Measurements from ENCODE around the gene SSTR5. TPM values are rescaled to one million over a fixed set of nuclear protein-coding genes. Genes with fewer than 3 reads are reported as not detected.

SSTR5 gene
- total RNA-seq, 4 donors from 2014 or later = 1.5 TPM; not detected in 3

DNA sequence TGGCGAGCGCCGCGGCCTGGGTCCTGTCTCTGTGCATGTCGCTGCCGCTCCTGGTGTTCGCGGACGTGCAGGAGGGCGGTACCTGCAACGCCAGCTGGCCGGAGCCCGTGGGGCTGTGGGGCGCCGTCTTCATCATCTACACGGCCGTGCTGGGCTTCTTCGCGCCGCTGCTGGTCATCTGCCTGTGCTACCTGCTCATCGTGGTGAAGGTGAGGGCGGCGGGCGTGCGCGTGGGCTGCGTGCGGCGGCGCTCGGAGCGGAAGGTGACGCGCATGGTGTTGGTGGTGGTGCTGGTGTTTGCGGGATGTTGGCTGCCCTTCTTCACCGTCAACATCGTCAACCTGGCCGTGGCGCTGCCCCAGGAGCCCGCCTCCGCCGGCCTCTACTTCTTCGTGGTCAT, 6.8 kb downstream of the SSTR5 start:
- Histone ChIP-seq H3K27ac (no peak overlapping the region), H3K27me3 (peaks cover 97% of the 10 kb centered on the region), H3K9me3 (peaks cover 1% of the 10 kb centered on the region), H3K4me1 (peaks cover 24% of the 10 kb centered on the region), H3K36me3 (no peaks in the 10 kb centered on the region), H3K4me3 (no peak overlapping the region)
- DNase-seq (ENCODE audit: low spot score in 2 of 2) = no peak
- TF ChIP-seq POLR2AphosphoS5 (IDR thresholded peaks at IDR 0.05) = no peak
- no peak for TF ChIP-seq POLR2A (IDR thresholded peaks at IDR 0.05)
- TF ChIP-seq, protein P1, sequence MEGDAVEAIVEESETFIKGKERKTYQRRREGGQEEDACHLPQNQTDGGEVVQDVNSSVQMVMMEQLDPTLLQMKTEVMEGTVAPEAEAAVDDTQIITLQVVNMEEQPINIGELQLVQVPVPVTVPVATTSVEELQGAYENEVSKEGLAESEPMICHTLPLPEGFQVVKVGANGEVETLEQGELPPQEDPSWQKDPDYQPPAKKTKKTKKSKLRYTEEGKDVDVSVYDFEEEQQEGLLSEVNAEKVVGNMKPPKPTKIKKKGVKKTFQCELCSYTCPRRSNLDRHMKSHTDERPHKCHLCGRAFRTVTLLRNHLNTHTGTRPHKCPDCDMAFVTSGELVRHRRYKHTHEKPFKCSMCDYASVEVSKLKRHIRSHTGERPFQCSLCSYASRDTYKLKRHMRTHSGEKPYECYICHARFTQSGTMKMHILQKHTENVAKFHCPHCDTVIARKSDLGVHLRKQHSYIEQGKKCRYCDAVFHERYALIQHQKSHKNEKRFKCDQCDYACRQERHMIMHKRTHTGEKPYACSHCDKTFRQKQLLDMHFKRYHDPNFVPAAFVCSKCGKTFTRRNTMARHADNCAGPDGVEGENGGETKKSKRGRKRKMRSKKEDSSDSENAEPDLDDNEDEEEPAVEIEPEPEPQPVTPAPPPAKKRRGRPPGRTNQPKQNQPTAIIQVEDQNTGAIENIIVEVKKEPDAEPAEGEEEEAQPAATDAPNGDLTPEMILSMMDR (IDR thresholded peaks at IDR 0.05) = no peak
- no peak for TF ChIP-seq EP300 (IDR thresholded peaks at IDR 0.05)
- 95% methylated on average over 39 of the region's 43 CpGs for WGBS

DNA sequence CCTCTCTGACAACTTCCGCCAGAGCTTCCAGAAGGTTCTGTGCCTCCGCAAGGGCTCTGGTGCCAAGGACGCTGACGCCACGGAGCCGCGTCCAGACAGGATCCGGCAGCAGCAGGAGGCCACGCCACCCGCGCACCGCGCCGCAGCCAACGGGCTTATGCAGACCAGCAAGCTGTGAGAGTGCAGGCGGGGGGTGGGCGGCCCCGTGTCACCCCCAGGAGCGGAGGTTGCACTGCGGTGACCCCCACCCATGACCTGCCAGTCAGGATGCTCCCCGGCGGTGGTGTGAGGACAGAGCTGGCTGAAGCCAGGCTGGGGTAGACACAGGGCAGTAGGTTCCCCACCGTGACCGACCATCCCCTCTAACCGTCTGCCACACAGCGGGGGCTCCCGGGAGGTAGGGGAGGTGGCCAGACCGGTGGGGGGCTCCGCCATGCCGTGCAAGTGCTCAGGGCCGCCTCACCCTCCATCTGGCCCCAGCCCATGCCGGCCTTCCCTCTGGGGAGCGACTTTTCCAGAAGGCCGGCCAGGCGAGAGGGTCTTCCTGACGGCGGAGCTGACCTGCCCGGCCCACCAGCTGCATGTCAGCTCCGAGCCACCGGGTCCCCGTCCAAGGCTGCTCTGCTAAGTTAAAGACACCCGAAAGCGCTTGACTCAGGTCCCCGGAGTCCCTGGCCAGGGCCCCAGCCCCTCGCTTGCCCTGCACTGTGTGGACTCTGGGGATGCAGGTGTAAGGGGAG, 7.4 kb downstream of the SSTR5 start:
- WGBS = 87% methylated on average over 15 of the region's 45 CpGs
- DNase-seq (ENCODE audit: low spot score in 2 of 2) = no peak
- peaks cover 8% of the 10 kb centered on the region for H3K9me3 ChIP-seq
- no peaks in the 10 kb centered on the region for H3K36me3 ChIP-seq
- peaks cover 24% of the 10 kb centered on the region for H3K4me1 ChIP-seq
- peaks cover 97% of the 10 kb centered on the region for H3K27me3 ChIP-seq
- H3K4me3 ChIP-seq = no peak overlapping the region
- no peak overlapping the region for H3K27ac ChIP-seq
- TF ChIP-seq, protein P1 (IDR thresholded peaks at IDR 0.05) = no peak

DNA sequence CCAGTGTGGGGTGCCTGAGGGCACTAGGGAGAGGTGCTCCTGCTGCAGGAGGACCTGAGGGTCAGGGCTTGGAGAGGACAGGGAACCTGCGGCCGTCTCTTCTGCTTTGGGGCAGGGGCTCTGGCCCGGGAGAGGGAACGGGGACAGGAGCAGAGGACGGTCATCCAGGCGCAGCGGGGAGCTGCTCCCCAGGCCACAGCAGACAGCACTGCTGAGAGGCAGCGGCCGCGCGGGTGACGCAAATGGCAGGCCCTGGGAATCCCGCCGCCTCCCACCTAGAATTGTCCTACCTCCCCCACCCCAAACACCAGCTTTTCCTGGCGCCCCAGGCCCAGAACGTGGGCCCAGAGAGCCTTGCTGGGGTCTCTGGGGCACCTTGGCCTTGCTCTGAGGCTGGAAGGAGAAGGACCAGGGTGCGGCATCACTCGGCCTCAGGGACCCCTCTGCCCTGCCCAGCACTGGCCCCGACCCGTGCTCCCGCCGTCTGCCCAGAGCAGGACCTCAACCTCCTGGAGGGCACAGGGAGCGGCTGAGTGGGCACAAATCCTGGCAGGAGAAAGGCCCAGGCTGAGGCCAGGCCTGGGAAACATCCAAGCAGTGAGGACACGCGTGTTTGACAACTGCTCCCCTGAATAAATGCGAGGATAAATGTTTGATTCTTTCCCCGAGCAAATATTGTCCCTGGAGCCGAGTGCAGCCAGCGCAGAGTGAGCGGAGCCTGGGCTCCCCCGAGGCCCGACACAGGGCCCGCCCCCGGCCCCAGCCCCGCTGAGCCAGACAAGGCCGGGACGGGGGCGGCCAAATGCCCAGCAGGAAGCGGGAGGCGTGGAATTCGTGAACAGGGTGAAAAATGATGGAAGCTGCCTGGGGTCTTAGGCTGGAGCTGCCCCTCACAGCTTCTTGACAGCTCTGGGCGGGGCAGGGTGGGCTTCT, 8.5 kb downstream of the SSTR5 start:
- Histone ChIP-seq H3K9me3 (peaks cover 13% of the 10 kb centered on the region), H3K27ac (no peak overlapping the region), H3K36me3 (no peaks in the 10 kb centered on the region), H3K4me1 (peaks cover 24% of the 10 kb centered on the region), H3K4me3 (no peak overlapping the region), H3K27me3 (peaks cover 93% of the 10 kb centered on the region)
- 58% methylated on average over 21 of the region's 42 CpGs for WGBS
- no peak for DNase-seq (ENCODE audit: low spot score in 2 of 2)
- TF ChIP-seq POLR2AphosphoS5 (IDR thresholded peaks at IDR 0.05) (no peak), EP300 (IDR thresholded peaks at IDR 0.05) (no peak), POLR2A (IDR thresholded peaks at IDR 0.05) (no peak)
- TF ChIP-seq, protein P1 (IDR thresholded peaks at IDR 0.05) = no peak

DNA sequence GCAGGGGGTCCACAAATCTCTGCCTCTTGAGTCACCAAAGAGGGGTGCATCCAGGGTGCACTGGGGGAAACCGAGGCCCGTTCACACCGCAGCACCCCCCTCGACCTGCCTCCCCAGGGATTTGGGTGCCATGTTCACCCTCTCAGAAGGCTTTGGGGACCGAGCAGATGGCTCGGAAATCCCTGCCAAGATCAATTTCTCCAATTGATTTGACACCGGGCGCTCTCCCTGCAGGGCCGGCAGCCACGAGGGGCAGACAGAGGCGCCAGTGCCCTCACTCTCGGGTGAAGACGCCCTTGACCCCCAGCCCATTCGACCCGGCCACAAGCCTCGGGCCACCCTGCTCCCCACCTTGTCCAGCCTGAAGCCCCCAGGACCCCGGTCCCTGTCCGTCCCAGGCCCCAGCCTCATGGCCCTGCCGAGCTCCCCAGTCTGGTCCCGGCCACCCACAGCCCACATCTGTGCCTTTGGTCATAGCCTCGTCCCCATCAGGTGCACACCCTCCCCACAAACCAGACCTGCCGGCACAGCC, 9.3 kb downstream of the SSTR5 start:
- WGBS = 77% methylated on average over 20 of the region's 22 CpGs
- no peak for TF ChIP-seq POLR2AphosphoS5 (IDR thresholded peaks at IDR 0.05)
- TF ChIP-seq POLR2A (IDR thresholded peaks at IDR 0.05) = no peak
- TF ChIP-seq, protein P1 (IDR thresholded peaks at IDR 0.05) = no peak
- TF ChIP-seq EP300 (IDR thresholded peaks at IDR 0.05) = no peak
- H3K4me1 ChIP-seq = peaks cover 24% of the 10 kb centered on the region
- H3K27me3 ChIP-seq = peaks cover 94% of the 10 kb centered on the region
- H3K4me3 ChIP-seq = no peak overlapping the region
- DNase-seq (ENCODE audit: low spot score in 2 of 2) = no peak
- H3K9me3 ChIP-seq = peaks cover 13% of the 10 kb centered on the region
- H3K27ac ChIP-seq = no peak overlapping the region
- H3K36me3 ChIP-seq = no peaks in the 10 kb centered on the region
